NCI-H526 (cell line): ENCODE results near the gene CHAF1B.
"Not testable (repeated sequence)": the region's sequence is repeated elsewhere in the genome, so short reads cannot be mapped to it uniquely, and the experiment has no call there.

Experiments used
- DNase-seq, 2 experiments: peaks; one replicate each; lab custom pipeline; 2025; lab: John Stamatoyannopoulos, UW

The CHAF1B gene

GRCh38 chr21:36388835-36389234 is 3.6 kb downstream of the CHAF1B start:
- no peak for DNase-seq

- not testable (repeated sequence) for DNase-seq
These were observed 6.5 kb downstream of the CHAF1B start for GRCh38 chr21:36391649-36392048.

GRCh38 chr21:36395353-36396111 is 10.3 kb downstream of the CHAF1B start:
- DNase-seq, result no peak

- DNase-seq, result no peak
These were observed 11.1 kb downstream of the CHAF1B start for GRCh38 chr21:36396325-36396724.

- DNase-seq, result no peak
These were observed 11.8 kb downstream of the CHAF1B start for GRCh38 chr21:36396971-36397370.

GRCh38 chr21:36397606-36398005 is 12.4 kb downstream of the CHAF1B start:
- DNase-seq, result no peak

- not testable (repeated sequence) for DNase-seq
These were observed 14.5 kb downstream of the CHAF1B start for GRCh38 chr21:36399736-36400135.

GRCh38 chr21:36400719-36401118 is 15.5 kb downstream of the CHAF1B start:
- DNase-seq, result no peak

- no peak for DNase-seq
These were observed 17.1 kb downstream of the CHAF1B start for GRCh38 chr21:36402339-36402738.

GRCh38 chr21:36403713-36404112 is 18.5 kb downstream of the CHAF1B start:
- no peak for DNase-seq

- no peak for DNase-seq
These were observed 23.4 kb downstream of the CHAF1B start for GRCh38 chr21:36408568-36408967.

- DNase-seq, result no peak
These were observed 26.1 kb downstream of the CHAF1B start for GRCh38 chr21:36411301-36411700.

- DNase-seq, result no peak
These were observed 27.7 kb downstream of the CHAF1B start for GRCh38 chr21:36412916-36413315.

- DNase-seq, result no peak
These were observed 30.2 kb downstream of the CHAF1B start for GRCh38 chr21:36415375-36415774.

- no peak for DNase-seq
These were observed 34.0 kb downstream of the CHAF1B start for GRCh38 chr21:36419241-36419640.

GRCh38 chr21:36419996-36420395 is 34.8 kb downstream of the CHAF1B start:
- peak; percentile 83 to 89 for DNase-seq

GRCh38 chr21:36420571-36421339 is 35.6 kb downstream of the CHAF1B start:
- no peak for DNase-seq

- DNase-seq, result peak; percentile 15 to 70
These were observed 37.3 kb downstream of the CHAF1B start for GRCh38 chr21:36422279-36423098.

- DNase-seq, result no peak
These were observed 38.7 kb downstream of the CHAF1B start for GRCh38 chr21:36423771-36424433.

GRCh38 chr21:36424592-36424991 is 39.4 kb downstream of the CHAF1B start:
- DNase-seq, result no peak

GRCh38 chr21:36425286-36425685 is 40.1 kb downstream of the CHAF1B start:
- DNase-seq, result no peak

GRCh38 chr21:36427502-36427901 is 42.3 kb downstream of the CHAF1B start:
- DNase-seq, result no peak
